ENCODE measurements around the gene CCL5.

CCL5 gene

GRCh38 chr17:35865412-35866340 lies 14.5 kb downstream of the CCL5 start:
- H3K27me3 ChIP-seq (ENCODE audit: insufficient read depth, poor library complexity, severe bottlenecking): no peaks in the 10 kb centered on the region
- DNase-seq (ENCODE audit: low read depth in 1 of 2, low spot score in 1 of 2): no peak

DNA sequence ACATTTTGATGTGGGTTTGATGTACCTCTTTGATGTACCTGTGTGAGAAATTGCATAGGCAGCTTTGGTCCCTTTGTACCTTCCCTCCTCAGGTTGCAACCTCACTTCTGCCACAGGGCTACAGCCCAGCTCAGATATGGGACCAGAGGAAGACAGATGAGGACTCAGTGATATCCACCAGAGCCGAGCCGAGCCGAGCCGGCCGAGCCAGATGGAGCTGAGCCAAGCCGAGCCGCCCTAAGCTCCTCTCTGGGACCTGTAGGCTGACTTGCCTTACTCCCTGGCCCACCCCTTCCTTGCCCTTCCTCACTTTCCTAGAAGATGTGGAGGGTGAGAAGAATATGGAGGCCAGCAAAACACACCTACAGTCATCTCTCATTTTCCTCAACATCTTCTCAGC lies 15.3 kb downstream of the CCL5 start:
- Histone ChIP-seq H3K27ac (replicated peaks) (no peak overlapping the region), H3K27me3 (ENCODE audit: insufficient read depth, poor library complexity, severe bottlenecking) (no peaks in the 10 kb centered on the region), H3K4me3 (replicated peaks; ENCODE audit: insufficient read depth, low read length) (no peak overlapping the region)
- DNase-seq (ENCODE audit: low read depth in 1 of 2, low spot score in 1 of 2): no peak
- TF ChIP-seq GABPA (IDR thresholded peaks at IDR 0.05; ENCODE audit: low read depth): no peak
- TF ChIP-seq, protein P1, sequence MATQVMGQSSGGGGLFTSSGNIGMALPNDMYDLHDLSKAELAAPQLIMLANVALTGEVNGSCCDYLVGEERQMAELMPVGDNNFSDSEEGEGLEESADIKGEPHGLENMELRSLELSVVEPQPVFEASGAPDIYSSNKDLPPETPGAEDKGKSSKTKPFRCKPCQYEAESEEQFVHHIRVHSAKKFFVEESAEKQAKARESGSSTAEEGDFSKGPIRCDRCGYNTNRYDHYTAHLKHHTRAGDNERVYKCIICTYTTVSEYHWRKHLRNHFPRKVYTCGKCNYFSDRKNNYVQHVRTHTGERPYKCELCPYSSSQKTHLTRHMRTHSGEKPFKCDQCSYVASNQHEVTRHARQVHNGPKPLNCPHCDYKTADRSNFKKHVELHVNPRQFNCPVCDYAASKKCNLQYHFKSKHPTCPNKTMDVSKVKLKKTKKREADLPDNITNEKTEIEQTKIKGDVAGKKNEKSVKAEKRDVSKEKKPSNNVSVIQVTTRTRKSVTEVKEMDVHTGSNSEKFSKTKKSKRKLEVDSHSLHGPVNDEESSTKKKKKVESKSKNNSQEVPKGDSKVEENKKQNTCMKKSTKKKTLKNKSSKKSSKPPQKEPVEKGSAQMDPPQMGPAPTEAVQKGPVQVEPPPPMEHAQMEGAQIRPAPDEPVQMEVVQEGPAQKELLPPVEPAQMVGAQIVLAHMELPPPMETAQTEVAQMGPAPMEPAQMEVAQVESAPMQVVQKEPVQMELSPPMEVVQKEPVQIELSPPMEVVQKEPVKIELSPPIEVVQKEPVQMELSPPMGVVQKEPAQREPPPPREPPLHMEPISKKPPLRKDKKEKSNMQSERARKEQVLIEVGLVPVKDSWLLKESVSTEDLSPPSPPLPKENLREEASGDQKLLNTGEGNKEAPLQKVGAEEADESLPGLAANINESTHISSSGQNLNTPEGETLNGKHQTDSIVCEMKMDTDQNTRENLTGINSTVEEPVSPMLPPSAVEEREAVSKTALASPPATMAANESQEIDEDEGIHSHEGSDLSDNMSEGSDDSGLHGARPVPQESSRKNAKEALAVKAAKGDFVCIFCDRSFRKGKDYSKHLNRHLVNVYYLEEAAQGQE (IDR thresholded peaks at IDR 0.05; ENCODE audit: insufficient replicate concordance, low read depth): no peak
- TF ChIP-seq SPI1 (IDR thresholded peaks at IDR 0.05; ENCODE audit: borderline replicate concordance, low read depth): no peak
- TF ChIP-seq CTCF (IDR thresholded peaks at IDR 0.05; ENCODE audit: insufficient read depth, low read length): no peak
- TF ChIP-seq POLR2AphosphoS5 (IDR thresholded peaks at IDR 0.05; ENCODE audit: low read depth): no peak

More at GRCh38 chr17:35865412-35866340, 14.5 kb downstream of the CCL5 start:
- TF ChIP-seq SPI1 (IDR thresholded peaks at IDR 0.05; ENCODE audit: borderline replicate concordance, low read depth) (no peak), GABPA (IDR thresholded peaks at IDR 0.05; ENCODE audit: low read depth) (no peak), CTCF (IDR thresholded peaks at IDR 0.05; ENCODE audit: insufficient read depth, low read length) (no peak), POLR2AphosphoS5 (IDR thresholded peaks at IDR 0.05; ENCODE audit: low read depth) (no peak)
- TF ChIP-seq, protein P1 (IDR thresholded peaks at IDR 0.05; ENCODE audit: insufficient replicate concordance, low read depth): no peak
- Histone ChIP-seq H3K27ac (replicated peaks) (no peak overlapping the region), H3K4me3 (replicated peaks; ENCODE audit: insufficient read depth, low read length) (no peak overlapping the region)

GRCh38 chr17:35856603-35857002 lies 23.6 kb downstream of the CCL5 start:
- H3K27ac ChIP-seq (replicated peaks): no peak overlapping the region
- H3K4me3 ChIP-seq (replicated peaks; ENCODE audit: insufficient read depth, low read length): no peak overlapping the region
- no peak for DNase-seq (ENCODE audit: low read depth in 1 of 2, low spot score in 1 of 2)
- TF ChIP-seq GABPA (IDR thresholded peaks at IDR 0.05; ENCODE audit: low read depth) (no peak), CTCF (IDR thresholded peaks at IDR 0.05; ENCODE audit: insufficient read depth, low read length) (no peak), POLR2AphosphoS5 (IDR thresholded peaks at IDR 0.05; ENCODE audit: low read depth) (no peak), SPI1 (IDR thresholded peaks at IDR 0.05; ENCODE audit: borderline replicate concordance, low read depth) (no peak)
- TF ChIP-seq, protein P1 (IDR thresholded peaks at IDR 0.05; ENCODE audit: insufficient replicate concordance, low read depth): no peak
- H3K27me3 ChIP-seq (ENCODE audit: insufficient read depth, poor library complexity, severe bottlenecking): no peaks in the 10 kb centered on the region
